HG03045 (cell line): ENCODE results near the gene RNF19B.
"Not testable (repeated sequence)": the region's sequence is repeated elsewhere in the genome, so short reads cannot be mapped to it uniquely, and the experiment has no call there.

Source experiments
- ATAC-seq: cut with Tn5 transposase; IDR thresholded peaks from one replicate; pipeline ENCODE4 v1.9.1; 2021; ENCODE audit warnings: mild to moderate bottlenecking, moderate library complexity; ENCODE audit not compliant: unreplicated experiment

Gene RNF19B

DNA sequence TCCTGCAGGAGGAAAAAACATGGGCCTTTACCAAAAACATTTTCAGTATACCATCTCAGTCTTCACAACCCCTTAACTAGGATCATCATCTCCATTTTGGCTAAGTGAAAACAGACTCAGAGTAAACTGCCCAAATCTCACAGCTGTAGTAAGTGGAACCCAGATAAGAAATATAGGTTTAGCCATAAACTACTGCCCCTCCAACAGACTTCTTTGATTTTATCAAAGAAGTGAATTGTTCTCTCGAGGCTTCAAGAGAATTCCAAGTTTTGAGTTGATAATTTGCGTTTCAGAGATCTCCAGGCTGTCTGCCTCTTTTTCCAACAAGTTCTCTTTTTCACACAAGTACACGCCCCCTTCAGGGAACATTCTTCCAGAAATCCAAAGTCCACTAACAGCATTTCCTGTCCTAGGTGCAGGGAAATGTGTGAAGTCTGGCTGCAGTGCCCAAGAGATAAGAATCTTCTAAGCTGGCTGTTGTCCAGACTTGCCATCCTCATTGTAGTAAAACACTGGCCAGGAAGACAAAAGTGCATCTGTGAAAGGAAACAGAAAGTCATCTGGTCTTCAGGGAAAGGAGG is 30.8 kb downstream of the RNF19B start:
- no peak for ATAC-seq

DNA sequence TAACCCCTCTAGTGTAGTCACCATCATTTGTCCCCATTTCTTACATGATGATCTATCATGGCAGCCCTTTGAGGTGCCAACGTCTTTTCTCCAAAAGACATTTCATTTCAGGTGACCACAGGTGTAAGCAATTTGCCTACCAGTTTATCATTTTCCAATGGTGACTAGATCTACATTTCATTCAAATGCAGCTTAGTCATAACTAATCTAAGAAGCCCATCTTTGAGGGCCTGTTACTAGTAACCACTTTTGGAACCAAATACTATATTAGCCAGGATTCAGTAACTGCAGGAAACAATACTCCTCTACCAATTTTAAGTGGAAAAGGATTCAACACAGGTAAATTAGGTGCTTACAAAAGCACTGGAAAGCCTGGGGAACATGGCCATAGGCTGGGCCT is 32.8 kb downstream of the RNF19B start:
- no peak for ATAC-seq

- no peak for ATAC-seq
Measured at GRCh38 chr1:32929366-32929765, 35.2 kb downstream of the RNF19B start.

- ATAC-seq, result no peak
Measured at GRCh38 chr1:32928715-32929114, 35.9 kb downstream of the RNF19B start.

DNA sequence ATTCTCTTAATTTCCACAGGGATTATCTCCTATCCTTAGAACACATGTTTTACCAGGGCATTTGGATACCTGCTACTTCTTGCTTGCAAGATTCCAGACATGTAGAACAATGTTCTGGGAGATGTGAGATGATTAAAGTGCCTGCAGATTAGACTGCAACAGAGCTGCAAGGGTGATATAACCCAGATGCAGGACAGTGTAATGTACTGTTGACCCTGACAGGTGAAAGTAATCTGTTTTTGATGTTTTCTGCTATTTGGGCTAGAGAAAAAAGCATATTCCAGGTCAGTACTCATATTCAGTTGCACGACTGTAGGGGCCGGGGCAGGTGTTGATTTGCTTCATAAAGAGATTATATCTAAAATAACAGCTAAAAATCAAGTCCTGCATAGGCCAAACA is 36.3 kb downstream of the RNF19B start:
- ATAC-seq, result no peak

GRCh38 chr1:32927441-32927840 is 37.2 kb downstream of the RNF19B start:
- ATAC-seq, result no peak

DNA sequence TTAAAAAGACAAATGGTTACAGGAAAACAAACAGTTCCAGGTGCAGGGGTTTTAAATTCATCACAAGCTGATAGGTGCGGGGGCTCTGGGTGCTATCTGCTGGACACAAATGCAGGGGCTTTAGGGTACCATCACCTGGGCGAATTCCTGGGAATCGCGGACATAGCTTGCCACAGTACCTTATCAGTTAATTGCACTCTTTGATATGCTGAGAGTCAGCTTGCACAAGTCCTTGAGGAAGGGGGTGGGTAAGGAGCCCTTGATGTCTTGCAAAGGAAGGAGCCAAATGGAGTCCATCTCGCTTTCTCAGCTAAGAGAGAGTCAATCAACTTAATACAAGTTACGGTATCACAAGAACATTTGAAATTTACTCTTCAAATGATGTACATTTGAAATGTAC is 38.0 kb downstream of the RNF19B start:
- no peak for ATAC-seq

GRCh38 chr1:32925403-32926162 is 39.0 kb downstream of the RNF19B start:
- ATAC-seq, result no peak

- ATAC-seq, result no peak
Measured at GRCh38 chr1:32924881-32925344, 39.7 kb downstream of the RNF19B start.

GRCh38 chr1:32920833-32921232 is 43.8 kb downstream of the RNF19B start:
- ATAC-seq, result no peak

GRCh38 chr1:32919811-32920733 is 44.5 kb downstream of the RNF19B start:
- no peak for ATAC-seq

DNA sequence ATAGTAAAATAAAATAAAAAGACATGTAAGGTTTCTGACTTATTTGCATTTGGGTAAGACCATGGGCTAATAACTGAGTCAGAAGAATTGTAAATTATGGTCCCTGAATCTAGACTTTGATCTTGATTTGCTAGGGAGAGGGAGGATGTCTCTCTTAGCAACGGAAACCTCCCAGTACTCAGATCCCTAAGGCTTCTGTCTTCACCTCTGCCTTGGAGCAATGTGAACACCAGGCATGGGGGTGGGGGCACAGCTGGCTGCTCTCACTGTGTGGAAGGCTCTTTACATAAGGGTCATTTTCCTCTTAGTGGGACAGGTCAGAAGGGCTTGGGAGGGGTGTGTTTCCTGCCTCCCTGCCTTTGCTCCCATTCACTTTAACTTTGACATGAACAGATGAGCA is 46.4 kb downstream of the RNF19B start:
- ATAC-seq, result no peak

GRCh38 chr1:32917521-32917920 is 47.1 kb downstream of the RNF19B start:
- no peak for ATAC-seq

- ATAC-seq, result no peak
Measured at GRCh38 chr1:32915766-32916706, 48.6 kb downstream of the RNF19B start.

DNA sequence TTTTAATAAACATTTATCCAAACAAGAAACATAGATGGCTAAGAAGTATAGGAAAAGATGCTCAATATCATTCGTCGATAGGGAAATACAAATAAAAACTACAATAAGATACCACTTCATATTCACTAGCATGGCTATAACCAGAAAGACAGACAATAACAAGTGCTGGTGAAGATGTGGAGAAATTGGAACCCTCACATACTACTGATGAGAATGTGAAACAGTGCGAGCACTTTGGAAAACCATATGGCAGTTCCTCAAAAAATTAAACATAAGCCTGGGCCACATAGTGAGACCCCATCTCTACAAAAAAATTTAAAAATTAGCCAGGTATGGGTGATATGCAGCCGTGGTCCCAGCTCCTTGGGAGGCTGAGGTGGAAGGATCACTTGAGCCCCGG is 54.3 kb downstream of the RNF19B start:
- ATAC-seq, result no peak

- ATAC-seq, result no peak
Measured at GRCh38 chr1:32907435-32907834, 57.2 kb downstream of the RNF19B start.

DNA sequence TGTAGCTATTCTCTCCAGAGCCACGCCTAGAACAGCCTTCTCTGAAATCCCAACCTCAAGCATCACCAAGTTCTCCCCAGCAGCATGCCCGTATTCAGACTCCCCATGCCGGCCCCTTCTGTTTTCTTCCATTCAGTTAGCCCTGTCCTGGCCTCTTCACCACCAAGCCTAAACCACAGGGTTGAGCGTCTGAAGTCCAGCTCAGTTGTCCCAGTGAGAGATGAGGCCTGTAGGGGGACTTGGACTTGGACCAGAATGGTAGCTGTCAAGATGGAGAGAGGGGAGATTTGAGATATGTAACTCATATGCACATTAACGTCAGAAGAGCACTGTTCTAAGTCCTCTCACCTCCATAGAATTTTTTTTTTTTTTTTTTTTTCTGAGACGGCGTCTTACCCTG is 58.0 kb downstream of the RNF19B start:
- no peak for ATAC-seq

DNA sequence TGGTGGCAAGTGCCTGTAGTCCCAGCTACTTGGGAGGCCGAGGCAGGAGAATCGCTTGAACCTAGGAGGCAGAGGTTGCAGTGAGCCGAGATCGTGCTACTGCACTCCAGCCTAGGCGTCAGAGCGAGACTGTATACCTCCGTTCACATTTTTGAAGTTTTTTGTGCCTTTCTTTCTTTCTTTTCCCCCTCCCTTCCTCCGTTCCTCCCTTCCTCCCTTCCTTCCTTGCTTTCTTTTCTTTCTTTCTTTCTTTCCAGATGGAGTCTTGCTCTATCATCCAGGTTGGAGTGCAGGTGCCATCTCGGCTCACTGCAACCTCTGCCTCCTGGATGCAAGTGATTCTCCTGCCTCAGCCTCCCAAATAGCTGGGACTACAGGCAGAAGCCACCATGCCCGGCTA is 59.0 kb downstream of the RNF19B start:
- ATAC-seq, result not testable (repeated sequence)

DNA sequence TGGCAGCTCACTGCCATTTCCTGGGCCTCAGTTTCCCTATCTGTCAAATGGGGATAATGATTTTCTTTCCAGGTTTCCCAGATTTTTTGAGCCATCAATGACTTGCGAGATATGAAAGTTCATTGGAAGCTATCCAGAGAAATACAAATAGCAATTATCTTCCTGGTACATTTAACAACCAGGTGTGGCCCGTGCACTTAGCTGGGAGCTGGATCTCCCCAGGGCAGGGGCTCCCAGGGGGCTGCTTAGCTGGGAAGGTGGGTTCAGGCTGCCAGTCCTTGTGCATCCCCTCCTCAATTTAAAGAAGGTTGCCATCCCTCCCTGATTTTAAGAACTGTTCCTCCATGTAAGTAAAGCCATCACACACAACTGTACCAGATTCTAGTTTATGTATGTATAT is 59.8 kb downstream of the RNF19B start:
- no peak for ATAC-seq

- ATAC-seq, result no peak
Measured at GRCh38 chr1:32903991-32904785, 60.4 kb downstream of the RNF19B start.
